ENCODE measurements around the gene LRRC18.

The LRRC18 gene

DNA sequence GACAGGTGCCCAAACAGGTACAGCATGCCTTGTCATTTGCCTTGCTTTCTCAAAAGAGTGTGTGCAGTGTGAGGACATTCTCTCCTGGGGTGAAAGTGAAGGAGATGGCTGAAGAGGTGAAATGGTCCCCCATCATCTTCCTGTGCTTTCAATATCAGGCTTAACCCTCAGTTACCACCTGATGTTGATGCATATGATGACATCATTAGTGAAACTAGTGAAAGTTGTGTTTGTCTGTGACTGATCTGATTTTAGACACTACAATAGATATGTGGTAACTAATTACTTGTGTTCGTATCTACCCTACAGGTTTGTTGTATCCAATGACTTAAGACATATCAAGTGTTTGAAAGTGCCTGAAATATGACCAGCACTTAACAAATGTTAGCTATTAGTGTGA, 24.4 kb upstream of the LRRC18 start:
- TF ChIP-seq SIN3A (IDR thresholded peaks at IDR 0.05; ENCODE audit: borderline replicate concordance, insufficient read depth, low read length) (no peak), FOXP2 (optimal IDR thresholded peaks at IDR 0.05; ENCODE audit: borderline replicate concordance, extremely low read depth, extremely low read length, insufficient read depth) (no peak), POLR2AphosphoS5 (IDR thresholded peaks at IDR 0.05; ENCODE audit: low read depth, low read length) (no peak), TAF1 (IDR thresholded peaks at IDR 0.05; ENCODE audit: borderline replicate concordance, insufficient read depth, low read length) (no peak)
- TF ChIP-seq, protein P1, sequence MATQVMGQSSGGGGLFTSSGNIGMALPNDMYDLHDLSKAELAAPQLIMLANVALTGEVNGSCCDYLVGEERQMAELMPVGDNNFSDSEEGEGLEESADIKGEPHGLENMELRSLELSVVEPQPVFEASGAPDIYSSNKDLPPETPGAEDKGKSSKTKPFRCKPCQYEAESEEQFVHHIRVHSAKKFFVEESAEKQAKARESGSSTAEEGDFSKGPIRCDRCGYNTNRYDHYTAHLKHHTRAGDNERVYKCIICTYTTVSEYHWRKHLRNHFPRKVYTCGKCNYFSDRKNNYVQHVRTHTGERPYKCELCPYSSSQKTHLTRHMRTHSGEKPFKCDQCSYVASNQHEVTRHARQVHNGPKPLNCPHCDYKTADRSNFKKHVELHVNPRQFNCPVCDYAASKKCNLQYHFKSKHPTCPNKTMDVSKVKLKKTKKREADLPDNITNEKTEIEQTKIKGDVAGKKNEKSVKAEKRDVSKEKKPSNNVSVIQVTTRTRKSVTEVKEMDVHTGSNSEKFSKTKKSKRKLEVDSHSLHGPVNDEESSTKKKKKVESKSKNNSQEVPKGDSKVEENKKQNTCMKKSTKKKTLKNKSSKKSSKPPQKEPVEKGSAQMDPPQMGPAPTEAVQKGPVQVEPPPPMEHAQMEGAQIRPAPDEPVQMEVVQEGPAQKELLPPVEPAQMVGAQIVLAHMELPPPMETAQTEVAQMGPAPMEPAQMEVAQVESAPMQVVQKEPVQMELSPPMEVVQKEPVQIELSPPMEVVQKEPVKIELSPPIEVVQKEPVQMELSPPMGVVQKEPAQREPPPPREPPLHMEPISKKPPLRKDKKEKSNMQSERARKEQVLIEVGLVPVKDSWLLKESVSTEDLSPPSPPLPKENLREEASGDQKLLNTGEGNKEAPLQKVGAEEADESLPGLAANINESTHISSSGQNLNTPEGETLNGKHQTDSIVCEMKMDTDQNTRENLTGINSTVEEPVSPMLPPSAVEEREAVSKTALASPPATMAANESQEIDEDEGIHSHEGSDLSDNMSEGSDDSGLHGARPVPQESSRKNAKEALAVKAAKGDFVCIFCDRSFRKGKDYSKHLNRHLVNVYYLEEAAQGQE (IDR thresholded peaks at IDR 0.05; ENCODE audit: insufficient read depth in 1 of 2, low read depth in 2 of 2, low read length in 2 of 2) = no peak

DNA sequence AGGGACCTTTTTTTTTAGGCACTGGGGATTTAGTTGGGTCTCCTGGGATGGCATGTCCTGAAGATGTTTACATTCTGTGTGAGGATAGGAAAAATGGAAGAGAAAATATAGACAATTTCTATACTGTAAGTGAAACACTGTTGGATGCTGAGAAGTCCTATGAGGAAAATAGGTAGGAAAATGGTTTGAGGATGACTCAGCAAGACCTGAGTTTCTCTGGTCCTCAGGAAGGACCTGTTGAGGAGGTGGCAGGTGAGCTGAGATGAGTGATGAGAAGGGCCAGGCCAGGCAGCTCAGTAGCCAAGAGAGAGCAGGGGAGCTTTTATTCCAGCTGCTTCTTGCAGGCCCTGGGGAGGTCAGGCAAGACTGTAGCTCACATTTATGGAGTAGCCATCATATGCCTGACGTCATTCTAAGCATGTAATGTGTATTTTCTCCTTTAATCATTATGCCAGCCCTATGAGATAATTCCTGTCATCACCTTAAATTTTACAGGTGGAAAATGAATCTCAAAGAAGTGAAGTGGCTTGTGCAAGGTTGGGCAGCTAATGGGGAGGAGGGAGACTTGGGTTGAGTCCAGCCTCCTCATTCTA, 19.1 kb upstream of the LRRC18 start:
- TF ChIP-seq POLR2AphosphoS5 (IDR thresholded peaks at IDR 0.05; ENCODE audit: low read depth, low read length) = no peak
- TF ChIP-seq TAF1 (IDR thresholded peaks at IDR 0.05; ENCODE audit: borderline replicate concordance, insufficient read depth, low read length) = no peak
- TF ChIP-seq SIN3A (IDR thresholded peaks at IDR 0.05; ENCODE audit: borderline replicate concordance, insufficient read depth, low read length) = no peak
- TF ChIP-seq FOXP2 (optimal IDR thresholded peaks at IDR 0.05; ENCODE audit: borderline replicate concordance, extremely low read depth, extremely low read length, insufficient read depth) = no peak
- TF ChIP-seq, protein P1 (IDR thresholded peaks at IDR 0.05; ENCODE audit: insufficient read depth in 1 of 2, low read depth in 2 of 2, low read length in 2 of 2) = no peak

DNA sequence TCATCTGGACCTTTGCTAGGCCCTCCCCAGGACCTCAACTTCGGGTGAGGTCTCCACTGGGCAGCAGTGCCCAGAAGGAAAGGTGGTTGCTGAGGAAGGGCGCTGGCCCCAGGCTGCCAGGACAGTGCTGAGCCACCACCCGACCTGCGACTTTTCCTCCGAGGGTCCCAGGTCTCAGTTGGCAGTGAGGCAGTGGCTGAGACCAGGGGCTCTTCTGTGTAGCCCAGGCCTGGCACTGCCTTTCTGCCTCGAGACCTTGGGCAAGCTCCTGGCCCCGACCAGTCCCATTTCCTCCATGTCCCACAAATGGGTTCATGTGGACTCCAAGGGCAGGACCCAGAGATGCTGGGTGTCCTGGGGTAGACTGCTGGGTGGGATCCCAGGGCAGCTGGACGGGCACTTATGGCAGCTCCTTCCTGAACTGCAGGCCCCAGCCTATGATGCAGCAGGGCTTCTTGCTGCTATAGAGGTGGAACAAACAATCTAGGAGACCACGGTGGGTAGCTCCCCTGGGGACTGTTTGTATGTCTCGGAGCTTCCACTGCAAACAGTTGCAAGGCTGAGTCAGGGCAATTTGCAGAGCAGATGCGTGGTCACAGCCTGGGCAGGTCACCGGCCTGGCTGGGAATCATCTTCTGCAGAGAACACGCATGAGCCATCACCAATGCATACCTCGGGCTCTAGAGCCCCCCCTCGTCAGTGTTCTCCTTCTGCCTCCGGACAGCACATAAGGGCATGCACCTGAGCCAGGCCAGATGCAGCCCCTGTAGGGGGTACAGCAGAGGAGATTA, 17.9 kb upstream of the LRRC18 start:
- TF ChIP-seq, protein P1 (IDR thresholded peaks at IDR 0.05; ENCODE audit: insufficient read depth in 1 of 2, low read depth in 2 of 2, low read length in 2 of 2) = no peak
- TF ChIP-seq POLR2AphosphoS5 (IDR thresholded peaks at IDR 0.05; ENCODE audit: low read depth, low read length) = no peak
- TF ChIP-seq TAF1 (IDR thresholded peaks at IDR 0.05; ENCODE audit: borderline replicate concordance, insufficient read depth, low read length) = no peak
- TF ChIP-seq FOXP2 (optimal IDR thresholded peaks at IDR 0.05; ENCODE audit: borderline replicate concordance, extremely low read depth, extremely low read length, insufficient read depth) = no peak
- TF ChIP-seq SIN3A (IDR thresholded peaks at IDR 0.05; ENCODE audit: borderline replicate concordance, insufficient read depth, low read length) = no peak

DNA sequence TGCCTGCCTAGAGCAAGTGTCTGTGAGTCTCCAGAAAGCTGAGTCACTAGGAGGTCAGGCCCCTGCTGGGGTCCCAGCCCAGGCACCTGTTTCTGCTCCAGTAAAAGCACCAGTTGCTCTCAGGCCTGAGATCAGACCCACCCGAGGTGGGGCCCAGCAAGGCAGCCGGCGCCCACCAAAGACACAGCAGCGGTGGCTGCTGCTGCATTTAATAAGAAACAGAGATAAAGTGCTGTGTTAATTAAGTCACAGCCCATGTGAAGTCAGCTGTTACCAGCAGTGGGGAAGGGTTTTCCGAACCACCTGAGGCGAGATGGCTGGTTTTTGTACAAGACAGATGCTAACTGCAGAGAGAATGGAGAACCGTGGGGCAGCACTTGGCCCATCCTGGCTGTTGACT, 12.1 kb upstream of the LRRC18 start:
- TF ChIP-seq, protein P1 (IDR thresholded peaks at IDR 0.05; ENCODE audit: insufficient read depth in 1 of 2, low read depth in 2 of 2, low read length in 2 of 2) = no peak
- TF ChIP-seq FOXP2 (optimal IDR thresholded peaks at IDR 0.05; ENCODE audit: borderline replicate concordance, extremely low read depth, extremely low read length, insufficient read depth) (no peak), TAF1 (IDR thresholded peaks at IDR 0.05; ENCODE audit: borderline replicate concordance, insufficient read depth, low read length) (no peak), POLR2AphosphoS5 (IDR thresholded peaks at IDR 0.05; ENCODE audit: low read depth, low read length) (no peak), SIN3A (IDR thresholded peaks at IDR 0.05; ENCODE audit: borderline replicate concordance, insufficient read depth, low read length) (no peak)

Measured in PFSK-1 (cell line).